NCI-H2171 treated with DMSO at 0.1 percent for 48 hours (cell line): ENCODE data around the gene AK5.

Source experiments
- DNase-seq: peaks from one replicate; lab custom pipeline; 2025; lab: John Stamatoyannopoulos, UW

AK5 gene

DNA sequence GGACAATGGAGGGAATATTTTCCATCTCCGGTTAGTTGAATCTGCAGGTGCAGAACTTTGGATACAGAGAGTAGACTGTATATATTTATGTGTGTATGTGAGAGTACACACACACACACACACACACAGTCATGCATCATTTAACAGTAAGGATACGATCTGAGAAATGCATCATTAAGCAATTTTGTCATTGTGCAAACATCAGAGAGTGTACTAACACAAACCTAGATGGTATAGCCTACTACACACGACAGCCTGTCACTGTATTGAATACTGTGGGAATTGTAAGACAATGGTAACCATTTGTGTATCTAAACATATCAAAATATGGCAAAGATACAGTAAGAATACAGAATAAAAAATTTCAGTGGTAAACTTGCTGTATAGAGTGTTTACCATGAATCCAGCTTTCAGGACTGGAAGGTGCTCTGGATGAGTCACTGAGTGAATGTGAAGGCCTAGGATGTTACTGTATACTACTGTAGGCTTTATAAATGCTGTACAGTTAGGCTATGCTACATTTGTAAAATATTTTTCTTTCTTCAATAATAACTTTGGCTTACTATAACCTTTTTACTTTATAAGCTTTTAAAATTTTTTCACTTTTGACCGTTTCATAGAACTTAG, 262.1 kb downstream of the AK5 start:
- DNase-seq, result peak; percentile 63

DNA sequence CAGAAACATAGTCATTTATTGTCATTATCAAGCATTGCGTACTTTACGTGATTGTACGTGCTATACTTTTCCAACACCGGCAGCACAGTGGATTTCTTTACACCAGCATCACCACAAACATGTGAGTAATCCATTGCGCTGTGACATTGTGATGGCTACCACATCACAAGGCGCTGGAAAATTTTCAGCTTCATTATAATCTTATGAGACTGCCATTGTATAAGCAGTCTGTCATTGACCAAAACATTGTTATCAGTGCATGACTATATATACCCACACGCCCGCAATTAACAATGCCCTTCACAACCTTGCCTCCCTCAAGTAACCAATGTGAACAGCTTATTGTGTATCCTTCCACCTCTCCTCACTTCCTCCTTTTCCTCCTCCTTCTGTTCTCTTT, 263.0 kb downstream of the AK5 start:
- DNase-seq, result no peak

DNA sequence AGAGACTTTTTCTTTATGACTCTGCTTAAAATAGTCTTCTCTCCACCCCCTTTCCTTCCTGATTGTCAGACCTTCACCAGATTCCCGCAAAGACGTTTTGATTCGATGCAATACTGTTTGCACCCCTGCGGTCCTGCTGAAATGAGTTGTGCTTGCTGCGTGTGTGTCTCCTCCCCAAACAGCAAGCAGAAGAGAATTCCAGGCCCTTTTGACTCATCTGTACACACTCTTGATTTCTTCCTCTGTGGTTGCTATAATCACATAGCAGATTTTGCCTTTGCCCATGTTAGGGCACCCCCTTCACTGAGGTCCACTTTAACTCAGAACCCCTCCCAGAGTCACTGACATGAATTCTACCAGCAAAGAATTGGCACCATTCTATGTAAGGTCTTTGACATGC, 264.2 kb downstream of the AK5 start:
- no peak for DNase-seq

DNA sequence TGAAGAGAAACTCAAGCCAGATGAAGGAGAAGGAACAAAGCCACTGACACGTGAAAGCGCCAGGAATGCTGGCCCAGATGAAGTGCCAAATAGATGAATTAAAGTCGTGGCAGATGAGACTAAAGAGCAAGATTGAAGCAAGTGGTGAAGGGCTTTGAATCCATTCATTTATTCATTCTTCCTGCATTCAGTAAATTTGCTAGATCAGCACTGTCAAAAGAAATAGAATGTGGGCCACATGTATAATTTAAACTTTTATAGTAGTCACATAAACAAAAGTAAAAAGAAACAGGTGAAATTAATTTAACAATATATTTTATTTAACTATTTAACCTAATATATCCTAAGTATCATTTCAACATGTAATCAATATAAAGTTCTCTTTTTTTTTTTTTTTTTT, 265.1 kb downstream of the AK5 start:
- DNase-seq, result no peak

DNA sequence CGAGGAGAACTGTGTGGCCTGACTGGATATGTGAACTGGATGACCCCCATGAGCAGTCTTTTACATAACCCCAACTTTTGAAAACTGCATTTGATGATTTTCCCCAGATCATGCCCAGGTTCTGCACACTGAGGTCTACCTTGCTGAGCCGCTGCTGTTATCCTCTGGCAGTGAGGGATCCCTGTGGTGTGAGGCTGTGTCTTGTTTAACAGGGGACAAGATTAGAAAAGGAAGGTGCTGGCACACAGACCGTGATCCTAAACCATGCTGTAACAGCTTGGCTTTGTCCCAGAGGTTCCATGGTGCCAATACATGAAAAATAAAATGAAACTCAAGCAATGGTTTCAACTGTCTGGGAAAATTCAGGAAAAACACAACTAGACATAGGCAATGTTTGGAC, 266.5 kb downstream of the AK5 start:
- DNase-seq, result no peak

DNA sequence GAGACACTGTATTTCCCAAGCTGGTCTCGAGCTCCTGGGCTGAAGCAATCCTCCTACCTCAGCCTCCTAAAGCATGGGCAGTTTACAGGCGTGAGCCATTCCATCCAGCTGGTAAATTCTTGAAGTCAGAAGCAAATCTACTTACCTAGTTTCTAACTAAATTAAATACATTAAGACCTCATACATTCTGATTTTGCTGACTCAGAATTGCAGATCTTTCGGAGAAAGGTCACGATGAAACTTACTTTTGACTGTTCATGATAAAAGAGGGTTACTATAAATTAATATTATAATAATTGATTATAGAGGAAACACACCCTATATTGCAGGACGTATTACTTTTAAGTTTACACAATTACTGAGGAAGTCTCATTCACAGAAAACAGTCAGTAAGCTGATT, 268.3 kb downstream of the AK5 start:
- no peak for DNase-seq

DNA sequence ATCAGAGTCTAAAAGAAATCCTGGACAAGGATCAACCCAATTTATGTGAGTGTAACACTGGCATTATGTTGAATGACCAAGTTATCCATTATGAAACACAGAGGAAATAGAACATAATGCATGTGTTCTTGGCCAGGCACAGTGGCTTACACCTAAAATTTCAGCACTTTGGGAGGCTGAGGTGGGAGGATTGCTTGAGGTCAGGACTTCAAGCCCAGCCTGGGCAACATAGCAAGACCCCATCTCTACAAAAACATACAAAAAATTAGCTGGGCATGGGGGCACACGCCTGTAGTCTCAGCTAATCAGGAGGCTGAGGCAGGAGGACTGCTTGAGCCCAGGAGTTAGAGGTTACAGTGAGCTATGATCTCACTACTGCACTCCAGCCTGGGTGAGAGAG, 270.8 kb downstream of the AK5 start:
- no peak for DNase-seq

DNA sequence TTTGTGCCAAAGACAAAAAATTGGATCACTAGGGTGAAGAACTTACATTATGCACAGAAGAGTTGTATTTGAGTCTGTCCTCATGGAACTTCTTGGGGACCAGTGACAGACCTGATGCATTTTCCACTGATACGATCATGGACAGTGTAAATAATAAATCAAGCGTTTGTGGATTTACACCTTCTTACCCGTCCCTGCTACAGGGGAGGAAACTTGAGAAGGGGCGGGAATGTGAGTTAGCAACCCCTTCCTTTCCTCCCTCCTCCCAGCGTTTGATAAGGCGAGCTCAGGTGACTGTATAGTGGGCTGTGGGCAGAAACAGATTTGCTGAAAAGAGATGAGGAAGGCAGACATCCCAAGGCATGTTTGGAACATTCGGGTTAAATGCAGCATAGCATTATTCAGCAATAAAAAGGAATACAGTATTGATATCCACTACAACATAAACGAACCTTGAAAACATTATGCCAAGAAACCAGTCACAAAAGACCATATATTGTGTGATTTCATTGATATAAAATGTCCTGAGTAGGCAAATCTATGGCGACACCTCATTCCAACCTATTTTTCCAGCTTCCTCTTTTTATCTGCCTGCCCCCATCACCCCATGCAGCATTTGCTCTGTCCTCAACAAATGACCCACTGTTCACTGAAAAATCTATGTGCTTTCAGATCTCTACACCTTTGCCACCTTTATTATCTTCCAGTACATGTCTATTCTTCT, 271.9 kb downstream of the AK5 start:
- peak; percentile 17 for DNase-seq

DNA sequence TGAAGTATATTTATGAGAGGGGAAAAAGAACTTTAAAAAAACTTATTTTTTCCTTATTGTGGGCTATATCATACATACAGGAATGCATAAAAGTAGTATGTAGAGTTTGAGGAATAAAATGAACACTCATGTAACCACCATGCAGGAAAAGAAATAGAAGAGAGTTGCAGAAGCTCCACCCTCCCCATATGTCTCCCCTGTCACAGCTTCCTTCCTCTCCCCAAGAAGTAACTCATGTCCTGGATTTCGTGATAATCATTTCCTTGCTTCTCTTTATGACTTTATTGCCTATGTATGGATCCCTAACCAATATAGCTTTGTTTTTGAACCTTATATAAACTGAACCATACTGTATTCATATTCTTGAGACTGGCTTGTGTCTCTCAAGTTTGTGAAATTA, 274.2 kb downstream of the AK5 start:
- no peak for DNase-seq

DNA sequence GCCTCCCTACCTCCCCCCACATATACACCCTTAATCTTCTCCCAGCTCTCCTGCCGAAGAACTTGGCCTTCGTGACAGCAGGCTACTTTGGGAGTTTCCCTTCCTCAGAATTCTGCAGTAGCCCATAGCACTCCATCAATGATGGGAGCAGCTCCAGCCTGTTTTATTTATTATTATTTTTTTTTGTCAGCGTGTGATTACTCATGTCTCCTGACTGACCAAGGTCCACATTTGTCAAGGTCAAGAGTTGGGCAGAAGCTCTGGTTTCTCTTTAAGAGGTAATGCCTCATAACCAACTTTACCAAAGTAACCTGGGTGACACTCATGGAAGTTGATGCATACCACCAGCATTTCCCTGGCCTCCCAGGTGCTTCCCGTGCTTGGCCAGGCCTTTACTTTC, 275.2 kb downstream of the AK5 start:
- DNase-seq, result no peak

DNA sequence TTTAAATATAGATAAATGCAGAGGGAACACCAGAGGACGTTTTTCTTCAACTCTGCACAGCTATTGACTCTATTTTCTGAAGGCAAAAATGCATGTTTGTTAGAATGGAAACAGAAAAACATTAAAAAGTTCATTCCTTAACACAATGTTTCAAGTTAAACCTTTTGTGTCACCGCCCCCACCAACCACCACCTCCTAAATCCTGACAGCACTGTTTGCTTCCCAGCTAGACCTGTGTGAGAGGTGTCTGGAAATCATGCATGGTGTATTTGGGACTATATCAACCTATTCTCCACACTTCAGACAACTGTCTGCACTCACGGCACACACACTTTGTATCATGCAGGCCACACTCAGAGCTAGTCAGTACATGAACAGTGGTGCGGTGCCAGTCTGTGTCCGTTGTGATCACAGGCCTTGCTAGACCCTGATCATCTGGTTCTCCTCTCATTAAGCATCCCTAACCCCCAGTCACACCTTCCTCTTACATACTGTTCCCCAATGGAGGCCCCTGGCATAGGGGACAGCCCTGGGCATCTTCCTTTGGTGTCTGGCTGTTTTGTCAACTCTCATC, 276.9 kb downstream of the AK5 start:
- DNase-seq, result no peak

DNA sequence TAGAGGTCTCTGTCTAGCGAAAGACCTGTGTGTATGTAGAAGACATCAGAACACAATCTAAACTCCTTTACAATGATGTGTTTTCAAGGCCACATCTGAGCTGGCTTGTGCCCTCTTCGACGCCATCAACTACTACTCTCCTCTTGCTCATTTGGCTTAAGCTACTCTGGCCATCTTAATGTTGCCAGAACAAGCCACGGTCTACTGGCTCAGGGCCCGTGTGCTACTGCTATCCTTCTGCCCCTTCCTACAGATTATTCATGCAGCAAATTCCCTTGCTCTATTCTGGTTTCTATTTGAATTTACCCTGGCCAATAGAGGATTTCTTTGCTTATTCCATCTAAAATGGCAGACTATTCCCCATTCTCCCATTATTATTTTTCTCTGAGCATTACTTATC, 278.9 kb downstream of the AK5 start:
- DNase-seq, result no peak

DNA sequence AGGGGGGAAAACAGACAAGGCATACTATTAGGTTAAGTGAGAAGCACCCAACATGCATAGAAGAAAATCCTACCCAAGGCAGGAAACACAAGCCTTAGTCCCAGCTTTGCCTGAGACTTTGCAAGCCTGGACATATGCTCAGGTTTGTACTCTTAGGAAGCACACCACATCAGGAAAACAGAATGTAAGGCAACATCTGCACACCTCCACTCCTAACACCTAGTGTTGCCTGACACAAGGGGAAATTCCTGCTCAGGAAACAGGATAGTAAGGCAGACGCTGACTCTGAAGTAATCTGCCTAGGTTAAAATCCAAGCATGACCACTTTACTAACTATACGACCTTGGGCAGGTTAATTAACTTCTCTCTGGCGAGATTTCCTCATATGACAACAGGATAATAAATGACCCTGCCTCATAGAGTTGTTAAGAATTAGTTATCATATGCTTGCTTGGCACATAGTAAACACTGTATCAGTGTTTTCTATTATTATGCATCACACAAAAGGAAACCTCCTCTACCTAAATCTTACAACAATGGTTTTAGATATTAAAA, 280.9 kb downstream of the AK5 start:
- DNase-seq, result peak; percentile 63

DNA sequence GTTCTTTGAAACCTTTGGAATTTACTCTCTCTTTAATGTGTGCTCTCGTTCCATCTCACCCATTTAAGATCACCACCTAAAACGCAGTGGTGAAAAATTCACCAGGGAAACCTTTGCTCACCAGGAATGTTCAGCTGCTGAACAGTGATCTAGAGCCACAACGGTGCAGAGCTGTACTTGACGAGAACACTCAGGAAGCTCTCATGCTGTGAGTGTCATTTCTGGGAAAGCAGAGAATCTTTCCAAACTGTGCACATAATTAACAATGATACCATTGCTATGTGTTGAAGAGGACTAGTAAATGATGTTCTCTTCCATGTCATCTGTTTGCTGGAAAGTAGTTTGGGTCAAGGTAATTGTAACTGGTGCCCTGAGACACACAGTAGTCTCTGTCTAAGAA, 283.5 kb downstream of the AK5 start:
- no peak for DNase-seq

DNA sequence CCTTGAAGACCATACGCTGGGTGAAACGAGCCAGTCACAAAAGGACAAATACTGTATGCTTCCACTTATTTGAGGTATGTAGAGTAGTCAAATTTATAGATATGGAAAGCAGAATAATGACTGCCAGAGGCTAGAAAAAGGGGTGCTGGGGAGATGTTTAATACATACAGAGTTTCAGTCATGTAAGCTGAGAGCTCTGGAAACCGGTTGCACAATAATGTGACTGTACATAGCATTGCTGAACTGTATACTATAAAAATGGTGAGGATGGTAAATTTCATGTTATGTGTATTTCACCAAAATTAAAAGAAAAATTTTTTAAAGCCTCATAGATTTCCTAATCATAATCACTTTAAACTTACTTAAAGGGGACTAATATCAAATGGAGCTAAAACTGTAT, 289.8 kb downstream of the AK5 start:
- no peak for DNase-seq

DNA sequence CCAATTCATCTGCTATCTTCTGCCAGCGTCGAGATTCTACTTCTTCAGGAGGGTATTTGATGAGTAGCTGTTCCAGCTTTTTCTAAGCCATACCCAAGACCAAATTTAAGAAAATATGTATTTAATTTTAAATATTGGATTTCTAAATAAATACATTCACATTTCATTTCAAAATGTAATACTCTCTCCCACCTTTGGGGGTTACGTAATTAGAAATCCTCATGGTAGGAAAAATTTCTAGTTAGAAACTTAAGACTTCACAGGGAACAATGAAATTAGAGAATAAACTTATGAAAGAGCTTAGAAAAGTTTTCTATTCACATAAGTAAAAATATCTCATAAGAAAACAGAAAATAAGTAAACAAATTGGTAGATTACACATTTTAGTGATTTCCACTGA, 297.7 kb downstream of the AK5 start:
- DNase-seq, result no peak

DNA sequence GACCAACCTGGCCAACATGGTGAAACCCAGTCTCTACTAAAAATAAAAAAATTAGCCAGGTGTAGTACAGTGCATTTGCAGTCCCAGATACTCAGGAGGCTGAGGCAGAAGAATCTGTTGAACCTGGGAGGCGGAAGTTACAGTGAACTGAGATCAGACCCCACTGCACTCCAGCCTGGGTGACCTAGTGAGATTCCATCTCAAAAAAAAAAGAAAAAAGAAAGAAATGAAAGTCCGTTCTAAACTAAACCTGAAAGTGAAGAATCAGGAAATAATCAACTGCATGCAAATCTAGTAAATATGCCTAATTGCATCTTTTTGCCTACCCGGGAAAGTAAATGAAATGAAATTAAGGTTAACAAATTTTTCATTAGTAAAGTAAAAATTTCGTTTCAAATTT, 301.1 kb downstream of the AK5 start:
- no peak for DNase-seq

DNA sequence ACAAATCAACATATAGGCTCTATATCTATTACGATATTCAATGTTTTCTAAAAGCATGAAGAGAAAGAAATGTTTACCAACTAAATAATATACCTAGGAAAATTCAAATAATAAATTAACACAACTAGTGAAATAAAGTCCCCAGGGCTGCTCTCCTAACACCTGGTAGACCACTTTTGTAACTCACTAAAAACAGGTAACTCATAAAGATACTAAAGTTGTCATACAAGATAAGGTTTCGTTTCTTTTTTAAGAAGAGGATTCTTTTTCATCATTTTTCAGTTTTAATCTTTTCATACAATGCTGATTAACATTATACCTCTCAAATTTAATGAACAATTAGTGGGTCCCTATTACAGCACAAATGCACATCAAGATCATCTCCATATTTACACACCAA, 301.7 kb downstream of the AK5 start:
- no peak for DNase-seq

DNA sequence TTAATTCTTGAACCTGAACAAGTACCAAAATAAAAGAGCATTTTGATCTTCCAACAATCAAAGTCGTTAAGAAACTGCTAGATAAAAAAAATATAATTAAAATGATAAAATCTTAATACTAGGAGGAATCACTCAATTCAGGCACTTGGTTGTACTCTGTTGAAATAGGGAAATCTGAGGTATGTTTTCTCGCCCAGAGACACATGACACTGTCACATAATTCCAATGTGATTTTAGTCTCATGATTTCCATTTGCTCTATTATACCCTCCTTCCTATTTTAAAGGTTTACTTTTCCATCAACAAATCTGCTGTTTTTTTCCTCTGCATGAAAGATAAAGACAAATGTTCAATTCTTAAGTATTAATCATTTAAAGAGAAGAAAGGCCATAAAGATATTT, 303.1 kb downstream of the AK5 start:
- no peak for DNase-seq

DNA sequence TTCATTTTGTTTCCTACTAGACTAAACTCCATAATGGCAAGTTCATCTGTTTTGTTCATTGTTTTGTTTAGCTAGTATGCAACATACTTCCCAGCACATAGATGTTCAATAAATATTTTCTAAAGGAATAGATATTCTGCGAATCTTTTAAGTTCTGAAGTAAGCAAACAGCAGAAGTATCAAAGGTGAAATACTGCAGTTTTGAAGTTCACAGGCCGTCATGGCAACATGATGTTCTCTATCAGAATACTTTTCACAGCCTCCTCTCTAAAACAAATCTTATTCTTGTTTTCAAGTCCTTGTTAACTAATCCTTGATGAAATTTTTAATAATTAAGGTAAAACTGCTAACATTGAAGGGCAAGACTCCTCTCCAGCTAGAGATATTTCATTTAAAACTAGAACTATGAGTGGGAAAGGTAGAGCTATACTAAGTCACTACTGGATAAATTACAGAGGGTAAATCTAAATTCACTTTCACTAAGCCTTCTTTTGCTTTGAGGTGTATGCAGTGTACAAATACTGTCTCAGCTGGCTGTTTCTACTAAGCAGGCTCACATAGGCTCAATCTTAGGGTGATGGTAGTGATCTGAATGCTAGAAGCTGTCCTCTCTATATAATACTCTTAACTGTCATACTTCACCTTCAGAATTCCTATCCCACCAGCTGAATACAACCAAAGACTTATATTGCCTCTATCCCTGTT, 303.9 kb downstream of the AK5 start:
- DNase-seq, result no peak

DNA sequence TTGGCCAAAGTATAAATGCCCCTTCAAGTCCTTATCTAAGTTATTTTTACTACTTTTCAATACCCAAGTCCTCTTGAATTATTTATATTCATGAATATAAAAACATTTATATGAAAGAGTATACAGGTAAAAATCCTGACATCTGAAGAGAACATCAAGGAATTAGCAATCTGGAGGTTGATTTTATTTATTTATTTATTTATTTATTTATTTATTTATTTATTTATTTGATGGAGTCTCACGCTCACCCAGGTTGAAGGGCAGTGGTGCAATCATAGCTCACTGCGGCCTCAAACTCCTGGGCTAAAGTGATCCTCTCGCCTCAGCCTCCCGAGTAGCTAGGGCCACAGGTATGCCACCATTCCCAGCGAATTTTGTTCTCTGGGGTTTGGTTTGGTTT, 307.4 kb downstream of the AK5 start:
- DNase-seq, result no peak

DNA sequence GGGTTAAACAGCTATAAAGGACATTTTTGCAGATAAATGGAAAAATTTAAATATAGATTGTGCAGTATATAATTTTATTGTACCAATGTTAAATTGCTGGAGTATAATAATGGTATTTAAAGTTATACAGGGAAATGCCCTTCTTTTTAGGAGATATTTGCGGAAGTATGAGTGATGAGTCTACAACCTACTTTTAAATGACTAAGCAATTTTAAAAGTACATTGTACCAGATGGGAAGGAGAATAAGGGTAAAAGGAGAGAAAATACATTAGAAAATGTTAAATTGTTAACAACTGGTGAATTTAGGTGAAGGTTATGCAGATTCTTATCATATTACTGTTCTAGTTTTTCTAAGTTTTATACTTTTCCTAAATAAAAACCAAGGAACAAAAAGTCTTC, 308.8 kb downstream of the AK5 start:
- DNase-seq, result no peak

DNA sequence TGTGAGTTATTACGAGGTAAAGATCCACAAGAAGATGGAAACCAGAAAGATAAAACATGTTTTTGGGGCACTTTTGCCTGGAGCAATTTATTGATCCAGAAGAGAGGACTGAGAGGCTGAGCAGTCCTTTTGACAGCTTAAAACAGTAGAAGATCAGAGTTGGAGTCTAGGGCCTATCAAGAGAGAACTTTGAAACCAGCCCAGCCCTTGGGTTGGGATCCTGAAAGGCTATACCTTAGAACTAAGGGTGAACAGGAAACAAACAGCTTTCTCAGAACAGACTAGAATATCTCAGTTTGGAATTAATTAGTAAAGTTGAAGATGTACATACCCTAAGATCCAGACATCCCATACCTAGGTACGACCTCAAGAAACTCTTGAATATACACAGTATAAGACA, 311.1 kb downstream of the AK5 start:
- no peak for DNase-seq
